Neural progenitor cell (in vitro differentiated cells): ENCODE measurements around the gene FARS2.

Source experiments
- CTCF ChIP-seq: fragments of 200-600 bp; sonication (generic); IDR thresholded peaks from 2 replicates; pipeline ENCODE4 v1.5.1; 2017; ENCODE audit warnings: antibody characterized with exemption, mild to moderate bottlenecking
- EZH2 ChIP-seq: fragments of 200-600 bp; sonication (generic); IDR thresholded peaks from 2 replicates; pipeline ENCODE4 v1.6.1; 2017; ENCODE audit warnings: antibody characterized with exemption, mild to moderate bottlenecking, moderate library complexity
- EZH2phosphoT487 ChIP-seq: fragments of 200-600 bp; sonication (generic); IDR thresholded peaks from 2 replicates; pipeline ENCODE4 v1.6.1; 2017; ENCODE audit warnings: antibody characterized with exemption

DNA sequence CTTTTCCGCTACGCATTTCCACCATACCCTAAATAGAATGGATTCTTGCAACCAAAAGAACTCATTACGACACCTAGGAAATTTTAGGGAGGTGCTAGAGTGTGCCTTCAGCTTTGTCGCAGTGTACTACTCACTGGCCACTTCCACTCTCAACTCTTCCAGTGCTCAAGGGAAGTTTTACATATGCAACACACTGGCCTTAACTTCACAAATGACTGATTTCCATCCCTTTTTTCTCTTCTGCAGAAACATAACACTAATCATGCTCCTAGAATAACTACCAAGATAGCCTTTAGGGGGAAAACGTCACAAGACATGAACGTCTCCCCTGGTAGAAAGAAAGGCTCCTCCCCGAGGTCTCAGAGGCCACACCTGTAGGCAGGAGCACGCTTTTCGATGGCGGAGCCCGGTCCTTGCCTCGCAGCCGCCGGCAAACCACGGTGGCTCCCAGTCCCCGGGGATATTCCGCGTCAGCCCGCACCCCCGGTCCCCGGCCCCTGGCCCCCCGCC, 1.1 kb upstream of the FARS2 start:
- no peak for TF ChIP-seq CTCF
- no peak for TF ChIP-seq EZH2phosphoT487
- TF ChIP-seq EZH2, result no peak
